Measurements from ENCODE around the gene AMACR. TPM values are rescaled to one million over a fixed set of nuclear protein-coding genes. Genes with fewer than 3 reads are reported as not detected.

The AMACR gene
- total and polyA plus RNA-seq, 10 donors, result 3.1 to 9.9 (median 8.9) TPM

DNA sequence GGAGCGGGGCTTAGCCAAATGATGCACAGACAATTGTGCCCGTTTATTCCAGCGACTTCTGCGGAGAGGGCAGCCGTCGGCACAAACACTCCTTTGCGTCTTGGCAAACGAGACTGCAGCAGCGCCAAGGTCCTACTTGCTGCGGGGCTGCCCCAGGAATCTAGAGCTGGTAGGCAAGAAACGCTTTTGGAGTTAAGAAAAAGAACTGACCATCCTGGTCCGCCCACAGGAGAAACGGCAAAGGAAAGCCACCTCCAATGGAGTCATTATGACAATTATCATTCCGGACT lies 69.4 kb downstream of the AMACR start:
- no peak for DNase-seq
- 19 to 61% (median 30%) methylated on average over 14 of the region's 14 CpGs for WGBS, 5 donors
- Histone ChIP-seq H3K27me3 (replicated peaks in 1 of 7) (peaks cover 0 to 84% (median 40%) of the 10 kb centered on the region in 7 donors), H3K9me3 (no peaks in the 10 kb centered on the region), H3K27ac (no peak overlapping the region), H3K4me3 (no peak overlapping the region), H3K36me3 (no peaks in the 10 kb centered on the region), H3K4me1 (peaks cover 0 to 20% (median 11%) of the 10 kb centered on the region in 6 donors)
- TF ChIP-seq POLR2A (IDR thresholded peaks at IDR 0.05) (no peak), CTCF (IDR thresholded peaks at IDR 0.05 in 8 of 11, conservative IDR thresholded peaks at IDR 0.05 in 3 of 11) (no peak), POLR2AphosphoS5 (IDR thresholded peaks at IDR 0.05) (no peak)
- intact Hi-C loops (cut with DNase I; ENCODE audit: low total_unique reads), result no loop called here

DNA sequence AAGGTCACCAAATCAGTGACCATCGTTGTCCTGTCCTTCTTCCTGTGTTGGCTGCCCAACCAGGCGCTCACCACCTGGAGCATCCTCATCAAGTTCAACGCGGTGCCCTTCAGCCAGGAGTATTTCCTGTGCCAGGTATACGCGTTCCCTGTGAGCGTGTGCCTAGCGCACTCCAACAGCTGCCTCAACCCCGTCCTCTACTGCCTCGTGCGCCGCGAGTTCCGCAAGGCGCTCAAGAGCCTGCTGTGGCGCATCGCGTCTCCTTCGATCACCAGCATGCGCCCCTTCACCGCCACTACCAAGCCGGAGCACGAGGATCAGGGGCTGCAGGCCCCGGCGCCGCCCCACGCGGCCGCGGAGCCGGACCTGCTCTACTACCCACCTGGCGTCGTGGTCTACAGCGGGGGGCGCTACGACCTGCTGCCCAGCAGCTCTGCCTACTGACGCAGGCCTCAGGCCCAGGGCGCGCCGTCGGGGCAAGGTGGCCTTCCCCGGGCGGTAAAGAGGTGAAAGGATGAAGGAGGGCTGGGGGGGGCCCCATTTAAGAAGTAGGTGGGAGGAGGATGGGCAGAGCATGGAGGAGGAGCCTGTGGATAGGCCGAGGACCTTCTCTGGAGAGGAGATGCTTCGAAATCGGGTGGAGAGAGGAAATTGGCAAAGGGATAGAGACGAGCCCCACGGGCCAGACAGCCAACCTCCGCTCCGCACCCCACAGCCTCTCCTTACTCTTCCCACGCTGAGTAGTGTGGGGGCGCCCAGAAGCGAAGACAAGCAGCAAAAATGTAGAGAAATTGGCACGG lies 69.9 kb downstream of the AMACR start:
- no peak overlapping the region for H3K27ac ChIP-seq
- no peak for TF ChIP-seq POLR2AphosphoS5 (IDR thresholded peaks at IDR 0.05)
- TF ChIP-seq CTCF (IDR thresholded peaks at IDR 0.05 in 8 of 11, conservative IDR thresholded peaks at IDR 0.05 in 3 of 11), result no peak
- TF ChIP-seq POLR2A (IDR thresholded peaks at IDR 0.05), result no peak
- intact Hi-C loops (cut with DNase I; ENCODE audit: low total_unique reads), result no loop called here
- WGBS, 5 donors, result 25 to 58% (median 34%) methylated on average over 18 to 54 of the region's 54 CpGs
- no peak for DNase-seq
- peaks cover 0 to 80% (median 40%) of the 10 kb centered on the region in 7 donors for H3K27me3 ChIP-seq (replicated peaks in 1 of 7)
- no peaks in the 10 kb centered on the region for H3K9me3 ChIP-seq
- H3K36me3 ChIP-seq, result no peaks in the 10 kb centered on the region
- H3K4me1 ChIP-seq, result peaks cover 0 to 20% (median 11%) of the 10 kb centered on the region in 6 donors
- no peak overlapping the region for H3K4me3 ChIP-seq

DNA sequence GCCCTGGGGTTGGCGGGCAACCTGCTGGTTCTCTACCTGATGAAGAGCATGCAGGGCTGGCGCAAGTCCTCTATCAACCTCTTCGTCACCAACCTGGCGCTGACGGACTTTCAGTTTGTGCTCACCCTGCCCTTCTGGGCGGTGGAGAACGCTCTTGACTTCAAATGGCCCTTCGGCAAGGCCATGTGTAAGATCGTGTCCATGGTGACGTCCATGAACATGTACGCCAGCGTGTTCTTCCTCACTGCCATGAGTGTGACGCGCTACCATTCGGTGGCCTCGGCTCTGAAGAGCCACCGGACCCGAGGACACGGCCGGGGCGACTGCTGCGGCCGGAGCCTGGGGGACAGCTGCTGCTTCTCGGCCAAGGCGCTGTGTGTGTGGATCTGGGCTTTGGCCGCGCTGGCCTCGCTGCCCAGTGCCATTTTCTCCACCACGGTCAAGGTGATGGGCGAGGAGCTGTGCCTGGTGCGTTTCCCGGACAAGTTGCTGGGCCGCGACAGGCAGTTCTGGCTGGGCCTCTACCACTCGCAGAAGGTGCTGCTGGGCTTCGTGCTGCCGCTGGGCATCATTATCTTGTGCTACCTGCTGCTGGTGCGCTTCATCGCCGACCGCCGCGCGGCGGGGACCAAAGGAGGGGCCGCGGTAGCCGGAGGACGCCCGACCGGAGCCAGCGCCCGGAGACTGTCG lies 70.7 kb downstream of the AMACR start:
- intact Hi-C loops (cut with DNase I; ENCODE audit: low total_unique reads), result no loop called here
- no peak for DNase-seq
- peak overlapping the region in 3 of 8 donors; percentile 3 to 48 (median 27) for H3K4me3 ChIP-seq
- H3K9me3 ChIP-seq, result no peaks in the 10 kb centered on the region
- H3K27me3 ChIP-seq (replicated peaks in 1 of 7), result peaks cover 0 to 76% (median 40%) of the 10 kb centered on the region in 7 donors
- 37 to 61% (median 41%) methylated on average over 30 to 54 of the region's 54 CpGs for WGBS, 5 donors
- H3K4me1 ChIP-seq, result peaks cover 0 to 20% (median 11%) of the 10 kb centered on the region in 6 donors
- H3K36me3 ChIP-seq, result no peaks in the 10 kb centered on the region
- TF ChIP-seq CTCF (IDR thresholded peaks at IDR 0.05 in 8 of 11, conservative IDR thresholded peaks at IDR 0.05 in 3 of 11) (no peak), POLR2AphosphoS5 (IDR thresholded peaks at IDR 0.05) (no peak), POLR2A (IDR thresholded peaks at IDR 0.05) (no peak)
- no peak overlapping the region for H3K27ac ChIP-seq

GRCh38 chr5:33936381-33937016 lies 71.4 kb downstream of the AMACR start, which contains the start of gene RXFP3:
Gene RXFP3 (plus strand): TSS chr5:33936386. CDS start chr5:33936741, 355 bp downstream.
- WGBS, 5 donors, result 9 to 29% (median 12%) methylated on average over 12 to 45 of the region's 45 CpGs
- DNase-seq, result no peak
- Histone ChIP-seq H3K36me3 (no peaks in the 10 kb centered on the region), H3K4me3 (peak within 1 kb of the TSS in 4 of 8 donors; percentile 6 to 48 (median 23)), H3K4me1 (peaks cover 0 to 20% (median 11%) of the 10 kb centered on the region in 6 donors), H3K27me3 (replicated peaks in 1 of 7) (peaks cover 0 to 69% (median 40%) of the 10 kb centered on the region in 7 donors), H3K9me3 (no peaks in the 10 kb centered on the region), H3K27ac (no peak within 1 kb of the TSS)
- intact Hi-C loops (cut with DNase I; ENCODE audit: low total_unique reads), result no loop called here
- no peak for TF ChIP-seq POLR2AphosphoS5 (IDR thresholded peaks at IDR 0.05)

Small RNA genes within 50 kb of the gene (small RNA-seq; reads per million reads assigned to genes)
- 0 reads per million in 4 donors for gene AC139783.1

Other genes starting within 250 kb of the AMACR start
- gene ADAMTS12, start 116.1 kb downstream of the AMACR start, total RNA-seq, result 1 to 10 TPM; 1.1 to 4.3 (median 1.4) TPM
- gene ADAMTS12, start 116.1 kb downstream of the AMACR start, polyA plus RNA-seq, result under 1 TPM; 0.07 to 0.22 (median 0.17) TPM
- not detected for gene RXFP3, start 71.7 kb downstream of the AMACR start, total RNA-seq
- gene RXFP3, start 71.7 kb downstream of the AMACR start, polyA plus RNA-seq, result not detected
- under 1 TPM in 1 of 7 donors, not detected in 6; 0.74 TPM for gene SLC45A2, start 23.4 kb downstream of the AMACR start, total RNA-seq
- gene SLC45A2, start 23.4 kb downstream of the AMACR start, polyA plus RNA-seq, result under 1 TPM in 1 of 3 donors, not detected in 2; 0.07 TPM
- 10 to 100 TPM in 1 of 7 donors, 1 to 10 TPM in 6; 2.7 to 10.7 (median 5.8) TPM for gene C1QTNF3, start 35.2 kb upstream of the AMACR start, total RNA-seq
- gene C1QTNF3, start 35.2 kb upstream of the AMACR start, polyA plus RNA-seq, result 1 to 10 TPM; 3.7 to 9.7 (median 6.9) TPM